ENCODE results near the gene CAPN10.

Gene CAPN10

DNA sequence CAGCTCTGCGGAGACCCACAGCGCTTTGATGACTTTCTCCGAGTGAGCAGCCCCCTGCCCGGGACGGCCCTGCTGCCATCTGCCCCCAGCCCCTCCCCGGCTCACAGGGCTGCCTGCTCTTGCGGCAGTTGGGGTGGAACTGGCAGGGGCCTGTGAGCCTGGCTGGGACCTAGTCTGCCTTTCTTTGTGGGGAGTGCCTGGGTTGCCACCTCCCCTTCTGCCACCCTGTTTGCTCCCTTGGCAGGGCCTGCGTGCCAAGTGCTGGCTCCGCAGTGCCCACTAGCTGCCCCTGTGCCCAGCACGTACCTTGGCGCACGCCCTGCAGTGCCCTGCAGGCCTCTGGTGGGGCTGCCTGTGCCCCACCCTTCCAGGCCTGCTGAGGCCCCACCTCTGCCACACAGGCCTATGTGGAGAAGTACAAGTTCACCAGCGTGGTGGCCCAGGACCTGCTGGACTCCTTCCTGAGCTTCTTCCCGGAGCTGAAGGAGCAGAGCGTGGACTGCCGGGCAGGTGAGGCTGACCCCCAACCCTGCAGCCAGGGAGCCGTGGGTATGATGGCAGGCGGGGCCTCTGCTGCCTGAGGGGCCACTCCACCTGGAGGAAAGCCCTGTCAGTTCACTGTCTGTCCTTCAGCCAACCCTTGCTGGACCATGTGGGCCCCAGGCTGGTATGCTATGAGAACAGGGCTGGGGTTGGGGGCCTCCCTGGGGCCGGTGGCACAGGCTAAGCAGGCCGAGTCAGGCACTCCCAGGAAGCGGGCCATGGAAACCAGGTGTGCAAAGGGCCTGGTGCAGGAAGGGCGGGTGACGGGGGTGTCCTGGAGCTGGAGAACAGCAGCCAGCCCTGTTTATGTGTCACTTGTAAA, 11.2 kb upstream of the CAPN10 start:
- no peak for DNase-seq

DNA sequence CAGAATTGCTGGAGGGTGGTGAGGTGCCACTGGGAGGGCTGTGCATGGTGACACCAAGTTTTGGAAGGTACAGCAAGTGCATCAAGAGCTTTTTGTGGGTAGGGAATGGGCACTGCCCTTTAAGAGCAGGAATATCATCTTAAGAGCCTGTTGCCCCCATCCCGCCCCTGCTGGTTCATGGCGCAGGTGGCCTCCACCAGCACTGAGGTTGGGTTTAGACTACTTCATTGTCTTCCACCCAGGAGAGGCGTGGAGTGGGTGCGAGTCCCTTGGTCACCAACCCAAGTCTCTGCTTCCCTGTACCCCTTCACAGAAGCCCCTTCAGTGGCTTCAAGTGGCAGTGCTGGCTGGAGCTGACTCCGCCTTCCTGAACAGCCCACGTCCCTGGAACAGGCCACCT, 10.5 kb upstream of the CAPN10 start:
- no peak for DNase-seq

DNA sequence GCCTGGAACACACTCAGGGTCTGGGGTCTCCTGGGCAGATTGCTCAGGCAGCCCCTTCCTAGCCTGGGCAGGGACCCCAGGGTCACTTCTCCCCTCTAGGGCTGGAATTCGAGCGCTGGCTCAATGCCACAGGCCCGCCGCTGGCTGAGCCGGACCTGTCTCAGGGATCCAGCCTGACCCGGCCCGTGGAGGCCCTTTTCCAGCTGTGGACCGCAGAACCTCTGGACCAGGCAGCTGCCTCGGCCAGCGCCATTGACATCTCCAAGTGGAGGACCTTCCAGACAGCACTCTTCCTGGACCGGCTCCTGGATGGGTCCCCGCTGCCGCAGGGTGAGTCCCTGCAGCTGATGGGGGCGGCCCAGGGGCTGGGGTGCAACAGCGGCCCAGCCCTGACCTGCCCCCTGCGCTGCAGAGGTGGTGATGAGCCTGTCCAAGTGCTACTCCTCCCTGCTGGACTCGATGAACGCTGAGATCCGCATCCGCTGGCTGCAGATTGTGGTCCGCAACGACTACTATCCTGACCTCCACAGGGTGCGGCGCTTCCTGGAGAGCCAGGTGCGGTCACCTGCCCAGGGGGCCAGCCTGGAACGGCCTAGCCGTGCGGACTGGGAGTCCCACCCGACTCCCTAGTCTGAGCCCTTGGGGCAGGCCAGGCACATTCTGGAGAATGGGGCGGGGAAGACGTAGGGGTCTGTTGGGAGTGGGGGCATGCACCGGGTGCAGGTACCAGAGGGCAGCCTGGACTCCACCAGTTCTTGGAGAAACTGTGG, 9.9 kb upstream of the CAPN10 start:
- DNase-seq = no peak

GRCh38 chr2:240577281-240578109, 9.0 kb upstream of the CAPN10 start:
- no peak for DNase-seq

DNA sequence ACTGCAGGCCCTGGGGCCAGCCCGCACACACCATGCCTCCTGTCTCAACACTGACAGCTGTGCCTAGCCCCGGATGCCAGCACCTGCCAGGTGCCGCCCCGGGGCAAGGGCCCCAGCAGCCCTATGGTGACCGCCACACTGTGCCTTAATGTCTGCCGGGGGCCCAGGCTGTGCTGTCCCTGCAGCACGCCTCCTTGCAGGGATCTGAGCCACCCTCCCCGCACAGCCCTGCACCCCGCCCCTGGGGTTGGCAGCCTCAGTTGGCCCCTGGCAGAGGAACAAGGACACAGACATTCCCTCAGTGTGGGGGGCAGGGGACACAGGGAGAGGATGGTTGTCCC, 8.5 kb upstream of the CAPN10 start:
- no peak for DNase-seq

DNA sequence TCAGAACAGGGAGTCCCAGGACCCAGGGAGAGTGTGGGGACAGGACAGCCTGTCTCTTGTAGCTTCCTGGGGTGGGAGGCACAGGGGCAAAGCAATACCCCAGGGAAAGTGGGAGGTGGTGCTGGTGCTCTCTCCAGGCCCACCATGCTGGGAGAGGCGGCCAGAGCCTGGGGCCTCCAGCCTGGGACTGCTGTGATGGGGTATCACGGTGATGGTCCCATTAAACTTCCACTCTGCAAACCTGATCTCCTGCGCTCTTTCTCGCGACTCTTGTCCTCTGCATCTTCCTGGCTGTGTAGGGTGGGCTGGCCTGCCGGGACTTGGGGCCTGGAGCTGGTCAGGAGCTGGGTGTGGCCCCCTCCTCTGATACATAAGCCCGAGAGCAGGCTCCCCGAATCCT, 8.0 kb upstream of the CAPN10 start:
- no peak for DNase-seq

DNA sequence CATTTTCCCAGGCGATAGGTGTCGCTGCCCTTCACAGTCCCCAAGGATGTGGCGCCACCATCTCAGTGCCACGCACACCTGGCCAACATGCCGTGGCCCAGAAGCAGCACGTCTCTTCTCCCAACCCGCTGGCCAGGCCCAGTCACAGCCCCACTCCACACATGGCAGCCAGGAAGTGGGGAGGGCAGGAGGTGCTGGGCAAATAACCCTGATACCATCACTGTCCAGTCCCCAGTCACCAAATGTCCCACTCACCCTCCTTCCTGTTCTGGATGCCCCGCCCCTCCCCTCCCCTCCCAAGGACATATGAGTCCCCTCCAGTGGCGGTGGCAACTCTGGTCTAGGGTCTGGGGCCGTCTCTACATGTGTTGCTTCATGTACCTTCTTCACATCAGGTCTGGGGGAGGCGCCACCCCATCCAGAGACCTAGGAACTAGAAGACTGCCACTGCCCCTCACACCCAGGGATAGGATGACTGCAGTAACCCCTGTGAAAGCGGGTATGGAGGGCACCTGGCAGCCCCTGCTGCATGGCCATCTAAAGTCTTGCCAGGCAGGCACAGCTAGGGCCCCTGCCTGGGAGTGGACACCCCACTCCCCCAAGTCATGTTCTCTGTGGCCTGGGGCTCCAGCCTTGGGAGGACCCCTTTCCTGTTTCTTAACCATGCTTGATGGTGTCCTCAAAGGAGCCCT, 7.3 kb upstream of the CAPN10 start:
- DNase-seq = no peak

DNA sequence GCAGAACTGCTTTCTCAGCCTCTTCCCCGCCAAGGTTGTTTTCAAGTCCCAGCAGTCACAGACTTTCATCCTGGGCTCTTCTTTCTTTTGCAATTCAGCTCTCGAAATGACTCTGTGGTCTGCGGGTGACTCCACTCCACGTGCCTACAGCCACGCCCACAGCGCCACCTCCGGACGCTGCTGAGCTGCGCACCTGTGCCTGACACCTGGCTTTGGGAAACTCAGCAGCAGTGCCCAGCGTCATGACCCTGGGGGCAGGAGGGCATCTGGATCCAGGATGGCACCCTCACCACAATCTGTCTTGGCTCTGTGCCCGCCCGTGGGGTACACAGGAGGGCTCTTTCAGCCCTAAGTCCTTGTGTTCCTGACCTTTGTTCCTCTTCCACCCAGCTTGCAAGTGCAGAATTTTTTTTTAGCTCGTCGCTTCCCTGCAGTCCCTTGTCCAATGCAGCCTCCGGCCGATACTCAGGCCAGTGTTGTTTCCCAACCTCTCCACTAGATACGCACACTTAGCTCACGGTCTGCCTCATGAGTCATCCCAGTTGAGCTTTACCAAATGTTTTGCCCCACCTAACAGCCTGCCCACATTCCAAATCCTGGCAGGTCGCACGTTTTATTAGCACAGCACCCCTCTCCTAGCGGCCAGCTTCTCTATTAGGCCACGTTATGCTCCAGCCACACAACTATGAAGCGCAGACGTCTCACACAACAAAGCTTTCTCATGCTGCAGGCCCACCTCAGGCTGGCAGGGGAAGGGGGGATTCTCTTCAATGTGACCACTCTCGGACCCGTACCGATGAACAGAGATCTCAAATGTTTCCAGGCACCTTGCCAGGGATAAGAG, 6.5 kb upstream of the CAPN10 start:
- peak; percentile 72 to 85 for DNase-seq

- no peak for DNase-seq
These were observed 4.7 kb upstream of the CAPN10 start for GRCh38 chr2:240581811-240582210.

GRCh38 chr2:240582781-240583180, 3.8 kb upstream of the CAPN10 start:
- no peak for DNase-seq

- DNase-seq = no peak
These were observed 2.8 kb upstream of the CAPN10 start for GRCh38 chr2:240583774-240584173.

- peak in 1 of 2 donors; percentile 55 for DNase-seq
These were observed 2.0 kb upstream of the CAPN10 start for GRCh38 chr2:240584486-240585031.

- no peak for DNase-seq
These were observed 1.4 kb upstream of the CAPN10 start for GRCh38 chr2:240585101-240585500.

GRCh38 chr2:240585681-240586197, 795 bp upstream of the CAPN10 start:
- no peak for DNase-seq

- DNase-seq = peak; percentile 46 to 58
These were observed 626 bp downstream of the CAPN10 start for GRCh38 chr2:240586919-240587800.

- no peak for DNase-seq
These were observed 1.6 kb downstream of the CAPN10 start for GRCh38 chr2:240588006-240588655.

DNA sequence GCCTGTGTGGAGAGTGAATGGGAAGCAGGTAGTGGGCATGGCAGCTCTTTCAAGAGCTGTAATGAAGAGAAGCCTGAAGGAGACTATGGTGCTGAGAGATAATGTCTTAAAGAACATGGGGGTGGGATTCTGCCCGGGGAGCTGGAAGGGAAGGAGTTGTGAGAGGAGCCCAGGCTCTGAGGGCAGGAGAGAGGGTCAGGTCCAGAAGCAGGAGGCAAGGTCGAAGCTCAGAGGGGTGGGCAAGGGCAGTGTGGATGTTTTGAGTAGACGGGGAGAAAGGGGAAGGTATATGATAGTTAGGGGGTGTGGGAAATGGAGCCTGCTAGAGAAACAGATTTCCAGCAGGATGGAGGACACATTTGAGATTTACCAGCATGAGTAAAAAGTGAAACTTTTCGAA, 2.1 kb downstream of the CAPN10 start:
- DNase-seq = no peak

GRCh38 chr2:240589375-240589774, 2.8 kb downstream of the CAPN10 start:
- DNase-seq = no peak

GRCh38 chr2:240589850-240590525, 3.5 kb downstream of the CAPN10 start:
- no peak for DNase-seq
